Hematopoietic multipotent progenitor cell treated with erythropoietin and hydrocortisone succinate and interleukin-3 and kit ligand, for 6 days (in vitro differentiated cells): ENCODE data around the gene RSPH1.
A peak's percentile ranks its signal among the peaks of the same experiment; 100 is the strongest.

Experiments used
- DNase-seq: peaks from one replicate; pipeline ENCODE4 v3.0.0-alpha.2; 2015

Gene RSPH1

GRCh38 chr21:42496120-42496838 is at the start of gene RSPH1:
Gene RSPH1, minus strand, starts transcription at chr21:42496224. Its CDS starts 38 bp downstream, at chr21:42496186.
- DNase-seq: peak; percentile 99

DNA sequence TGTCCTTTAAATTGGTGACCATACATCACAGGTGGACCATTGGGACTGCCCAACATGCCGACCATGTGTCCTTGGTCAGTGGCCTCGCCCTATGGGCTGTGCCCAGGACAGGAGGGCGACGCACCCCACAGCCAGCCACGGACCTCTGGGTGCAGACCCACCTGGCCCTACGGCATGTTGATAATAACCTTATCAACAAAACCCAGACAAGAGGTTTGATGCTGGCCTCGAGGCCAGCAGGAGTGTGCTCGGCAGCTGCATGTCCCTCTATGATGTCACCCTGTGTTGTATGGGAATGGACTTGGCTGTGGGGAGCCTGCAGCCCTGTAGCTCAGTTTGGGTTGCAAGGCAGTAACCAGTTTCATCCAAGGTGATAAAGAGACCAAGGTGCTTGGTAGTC is 49.7 kb upstream of the RSPH1 start:
- peak; percentile 60 for DNase-seq

GRCh38 chr21:42545317-42545716 is 49.3 kb upstream of the RSPH1 start:
- DNase-seq: peak; percentile 48

DNA sequence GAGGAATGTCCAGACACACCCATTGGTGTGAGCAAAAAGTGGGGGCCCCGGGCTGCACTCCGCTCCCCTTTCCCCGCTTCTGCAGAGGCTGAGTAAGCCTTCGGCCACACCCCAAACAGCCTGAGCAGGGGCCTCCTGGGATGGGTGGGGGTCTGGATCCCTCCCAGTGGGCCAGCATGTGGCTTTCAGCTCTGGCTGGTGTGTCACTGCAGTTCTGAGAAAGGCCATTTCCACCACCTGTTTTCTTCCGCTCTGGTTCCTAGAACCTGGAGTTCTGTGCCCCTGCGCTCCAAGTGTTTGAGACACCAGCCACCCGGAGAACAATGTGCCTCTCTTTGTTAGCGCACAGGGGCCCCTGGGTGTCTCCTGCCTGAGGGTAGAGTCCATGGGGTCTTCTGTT is 48.5 kb upstream of the RSPH1 start:
- peak; percentile 47 for DNase-seq

- DNase-seq: no peak
Measured at GRCh38 chr21:42543106-42543847, 47.3 kb upstream of the RSPH1 start.

DNA sequence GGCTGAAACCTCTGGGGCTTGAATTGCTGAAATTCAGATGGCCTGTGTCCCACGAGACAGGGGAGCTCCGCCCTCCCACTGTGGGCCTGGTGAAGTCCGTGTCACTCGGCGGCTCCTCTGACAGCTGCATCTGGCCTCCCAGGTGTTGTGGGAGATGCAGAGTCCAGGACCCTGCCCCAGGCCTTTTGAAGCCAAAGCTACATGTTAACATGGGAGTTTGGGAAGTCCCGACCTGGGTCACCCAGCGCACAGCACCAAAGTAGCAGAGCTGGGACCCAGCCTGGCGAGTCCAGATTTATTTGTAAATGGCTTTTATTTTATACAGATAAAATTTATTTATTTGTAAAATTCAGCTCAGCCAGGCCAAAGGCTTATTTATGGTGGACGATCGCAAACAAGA is 46.6 kb upstream of the RSPH1 start:
- DNase-seq: no peak

DNA sequence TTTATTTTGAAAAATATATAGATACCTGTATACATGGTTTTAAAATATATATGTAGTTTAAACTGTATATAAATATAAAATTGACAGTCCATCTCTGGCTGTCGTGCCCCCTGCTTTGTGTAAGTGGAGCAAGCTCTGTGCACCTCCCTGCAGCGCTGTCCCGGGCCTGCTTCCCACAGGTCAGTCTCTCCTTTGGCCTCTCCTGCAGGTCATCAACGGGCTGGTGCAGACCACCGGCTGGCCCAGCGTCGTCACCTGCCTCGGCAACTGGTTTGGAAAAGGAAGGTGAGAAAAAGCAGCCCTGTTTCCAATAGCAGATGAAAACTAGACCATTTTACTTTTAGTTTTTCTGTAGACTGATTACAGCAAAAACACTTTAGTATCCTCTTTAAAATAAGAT is 46.2 kb upstream of the RSPH1 start:
- no peak for DNase-seq

DNA sequence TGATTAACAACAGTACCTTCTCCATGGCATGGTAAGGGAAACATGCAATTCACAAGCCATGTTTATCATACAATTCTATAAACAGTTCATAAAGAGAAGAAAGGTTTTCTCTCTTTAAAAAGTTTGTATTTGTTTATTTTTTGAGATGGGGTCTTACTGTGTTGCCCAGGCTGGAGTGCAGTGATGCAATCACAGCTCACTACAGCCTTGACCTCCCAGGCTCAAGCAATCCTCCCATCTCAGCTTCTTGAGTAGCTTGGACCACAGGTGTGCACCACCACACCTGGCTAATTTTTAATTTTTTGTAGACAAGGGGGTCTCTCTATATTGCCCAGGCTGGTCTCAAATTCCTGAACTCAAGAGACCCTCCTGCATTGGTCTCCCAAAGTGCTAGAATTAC is 45.6 kb upstream of the RSPH1 start:
- no peak for DNase-seq

DNA sequence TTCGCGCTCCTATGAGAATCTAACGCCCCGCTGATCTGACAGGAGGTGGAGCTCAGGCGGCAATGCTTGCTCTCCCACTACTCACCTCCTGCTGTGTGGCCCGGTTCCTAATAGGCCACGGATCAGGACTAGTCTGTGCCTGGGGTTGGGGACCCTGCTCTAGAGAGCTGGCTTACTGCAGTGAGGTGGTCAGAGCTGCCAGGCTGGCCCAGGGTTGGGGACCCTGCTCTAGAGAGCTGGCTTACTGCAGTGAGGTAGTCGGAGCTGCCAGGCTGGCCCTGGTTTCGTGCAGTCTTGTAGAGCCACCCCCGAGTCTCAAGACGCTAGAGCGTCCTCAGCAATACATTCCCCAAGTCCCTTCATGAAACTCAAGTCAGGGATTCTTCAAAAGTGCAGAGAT is 45.1 kb upstream of the RSPH1 start:
- DNase-seq: no peak

DNA sequence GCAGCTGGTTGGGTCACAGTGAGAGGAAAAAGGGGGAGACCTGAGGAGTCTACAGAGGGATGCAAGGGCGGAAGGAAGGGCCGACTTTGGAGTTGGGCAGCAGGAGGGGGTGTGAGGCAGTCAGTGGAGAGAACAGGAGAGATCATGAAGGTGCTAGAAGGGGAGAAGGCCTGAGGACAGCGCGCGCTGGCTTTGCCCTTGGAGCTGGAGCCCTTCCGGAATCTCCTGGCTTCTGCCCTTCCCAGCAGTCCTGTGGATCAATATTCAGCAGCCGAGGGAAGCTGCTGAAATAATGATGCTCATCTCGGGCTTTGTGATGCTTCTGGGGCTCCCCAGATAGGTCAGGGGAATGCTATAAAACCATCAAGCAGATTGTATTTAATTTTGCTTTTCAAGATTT is 44.4 kb upstream of the RSPH1 start:
- DNase-seq: no peak

DNA sequence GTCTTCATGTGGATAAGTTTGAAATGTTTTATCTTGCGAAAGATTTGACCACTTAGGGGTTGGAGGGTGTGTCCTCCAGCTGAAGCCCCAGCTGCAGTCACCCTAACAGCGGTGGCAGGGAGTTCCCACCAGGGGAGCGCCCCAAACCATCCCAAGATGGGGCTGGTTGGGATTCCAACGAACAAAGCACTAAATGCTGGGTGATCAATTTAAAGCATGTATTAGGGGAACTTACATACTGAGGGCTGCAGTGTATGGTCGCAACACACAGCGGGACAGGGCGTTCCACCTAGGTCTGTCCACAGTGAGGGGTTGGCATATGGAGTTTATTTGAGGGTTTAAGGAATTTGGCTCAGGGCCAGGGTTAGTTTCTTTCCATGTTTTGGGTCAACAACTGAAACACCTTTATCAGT is 43.9 kb upstream of the RSPH1 start:
- DNase-seq: peak; percentile 74

GRCh38 chr21:42539342-42539741 is 43.3 kb upstream of the RSPH1 start:
- no peak for DNase-seq

DNA sequence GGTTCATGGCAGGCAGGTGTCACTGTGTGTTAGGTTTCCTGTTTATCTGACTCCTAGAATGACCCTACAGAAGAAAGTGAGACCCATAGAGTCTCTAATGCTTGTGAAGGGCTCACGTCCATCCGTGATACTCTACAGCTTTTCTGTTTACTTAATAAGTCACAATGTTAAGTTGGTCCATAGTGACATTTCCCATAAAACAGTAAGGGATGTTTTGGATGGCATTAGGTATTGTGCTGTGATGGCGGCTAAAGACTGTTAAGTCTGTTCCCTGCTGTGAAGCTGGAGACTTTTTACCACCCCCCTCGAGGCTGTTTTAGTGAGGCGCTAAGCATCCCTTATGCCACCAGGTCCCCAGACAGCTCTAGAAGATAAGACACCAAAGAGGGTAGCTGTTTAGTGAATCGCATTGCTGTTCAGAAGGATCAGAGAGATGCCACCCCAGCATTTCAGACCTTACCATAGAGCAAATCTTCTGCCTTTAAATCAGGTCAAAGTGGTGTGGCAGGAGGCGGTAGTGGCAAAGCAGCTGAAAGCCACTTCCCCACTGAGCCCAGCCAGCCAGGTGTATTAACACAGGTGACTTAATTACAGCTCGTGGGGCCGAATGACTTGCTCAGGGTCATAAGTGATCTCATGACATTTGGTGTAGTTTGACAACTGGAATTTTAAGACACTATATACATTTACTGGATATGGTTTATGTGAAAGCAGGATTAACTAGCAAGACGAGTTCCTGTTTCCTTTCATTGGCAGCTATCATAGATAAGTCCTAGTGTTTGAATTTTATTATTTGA is 42.7 kb upstream of the RSPH1 start:
- no peak for DNase-seq

GRCh38 chr21:42537106-42537742 is 41.2 kb upstream of the RSPH1 start:
- peak; percentile 71 for DNase-seq

- DNase-seq: no peak
Measured at GRCh38 chr21:42536601-42537000, 40.6 kb upstream of the RSPH1 start.

GRCh38 chr21:42535602-42536171 is 39.7 kb upstream of the RSPH1 start:
- no peak for DNase-seq

GRCh38 chr21:42534421-42535378 is 38.7 kb upstream of the RSPH1 start:
- DNase-seq: peak; percentile 36

DNA sequence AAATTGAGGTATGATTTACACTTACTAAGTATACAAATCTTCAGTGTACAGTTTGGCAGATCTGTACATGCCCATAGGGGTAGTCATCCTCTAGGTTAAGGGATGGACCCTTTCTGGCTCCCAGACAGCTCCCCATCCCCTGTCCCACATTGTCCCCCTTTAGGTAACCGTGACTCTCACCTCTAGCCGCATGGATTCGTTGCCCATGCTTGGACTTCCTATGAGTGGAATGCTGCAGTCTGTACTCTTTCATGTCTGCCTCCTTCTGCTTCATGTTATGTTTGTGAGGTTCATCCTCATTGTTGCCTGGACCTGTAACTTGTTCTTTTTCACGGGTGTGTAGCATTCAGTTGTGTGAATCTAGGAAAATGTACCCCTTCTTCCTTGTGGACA is 37.9 kb upstream of the RSPH1 start:
- DNase-seq: no peak

GRCh38 chr21:42533306-42533962 is 37.4 kb upstream of the RSPH1 start:
- no peak for DNase-seq

DNA sequence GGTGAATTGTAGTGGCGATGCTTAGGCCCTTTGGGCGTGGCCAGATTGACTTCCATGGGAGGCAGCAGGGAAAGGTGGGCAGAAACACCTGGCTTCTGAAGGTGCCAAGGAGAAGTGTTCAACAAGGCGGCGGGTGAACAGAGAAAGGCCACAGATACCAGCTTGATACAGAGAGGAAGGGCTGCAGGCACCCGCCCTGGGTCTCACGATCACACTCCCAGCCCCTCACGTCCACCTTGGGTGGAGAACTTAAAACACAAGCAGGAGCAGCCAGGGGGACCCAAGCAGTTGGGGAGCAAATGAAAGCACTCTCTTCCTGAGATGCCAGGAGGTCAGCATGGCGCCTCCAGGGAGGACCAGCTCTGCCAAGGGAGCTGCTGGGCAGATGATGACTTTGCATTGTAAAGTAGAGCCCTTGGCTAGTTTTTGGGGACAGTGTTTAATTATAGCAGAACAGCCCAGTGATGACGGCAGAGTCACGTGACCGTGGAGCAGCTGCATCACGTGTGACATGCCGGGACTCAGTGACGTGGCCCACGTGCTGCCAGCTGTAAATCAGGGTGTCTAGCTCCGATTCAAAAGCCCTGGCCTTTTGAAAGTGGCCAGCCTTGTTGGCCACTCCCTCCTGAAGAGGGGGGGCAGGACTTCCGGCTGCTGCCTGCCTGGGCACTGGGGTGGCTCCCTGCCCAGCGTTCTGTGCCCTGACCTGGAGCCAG is 36.6 kb upstream of the RSPH1 start:
- no peak for DNase-seq
